ENCODE results near the gene EXOG.

GRCh38 chr3:38561746-38562466, 65.8 kb downstream of the EXOG start:
- TF ChIP-seq POLR2A (IDR thresholded peaks at IDR 0.05) = no peak
- TF ChIP-seq CTCF (IDR thresholded peaks at IDR 0.05) = no peak
- TF ChIP-seq POLR2AphosphoS5 (IDR thresholded peaks at IDR 0.05) = no peak

Measured in suprapubic skin (tissue), 4 donors.